RWPE2 (cell line): Measurements from ENCODE around the gene PAX7.
A peak's percentile ranks its signal among the peaks of the same experiment; 100 is the strongest.
"Not testable (repeated sequence)": the region's sequence is repeated elsewhere in the genome, so short reads cannot be mapped to it uniquely, and the experiment has no call there.

Experiments
- ATAC-seq: fragments of 200-7000 bp; cut with Tn5 transposase; 3 replicates; pipeline ENCODE4 v1.9.1; 2021; ENCODE audit warnings: low read depth
- DNase-seq: peaks from one replicate; pipeline ENCODE4 v3.0.0-alpha.2; 2020; ENCODE audit warnings: low spot score
- H3K27ac ChIP-seq: fragments of 450-650 bp; 2 replicates; pipeline ENCODE4 v1.5.1; 2017; ENCODE audit warnings: mild to moderate bottlenecking; ENCODE audit not compliant: poor library complexity, severe bottlenecking
- H3K27me3 ChIP-seq: fragments of 250-450 bp; sonication (Bioruptor Pico); 2 replicates; pipeline ENCODE4 v1.5.1; 2021; ENCODE audit warnings: mild to moderate bottlenecking, moderate library complexity; ENCODE audit not compliant: insufficient read depth, poor library complexity, severe bottlenecking
- H3K36me3 ChIP-seq: fragments of 250-450 bp; sonication (Bioruptor Pico); 2 replicates; pipeline ENCODE4 v1.5.1; 2020; ENCODE audit warnings: low read depth, mild to moderate bottlenecking, moderate library complexity
- H3K4me1 ChIP-seq: fragments of 250-450 bp; sonication (Bioruptor Pico); 2 replicates; pipeline ENCODE4 v1.5.1; 2021; ENCODE audit warnings: mild to moderate bottlenecking, moderate library complexity; ENCODE audit not compliant: insufficient read depth, poor library complexity, severe bottlenecking
- H3K4me3 ChIP-seq: fragments of 250-450 bp; sonication (Bioruptor Pico); 2 replicates; pipeline ENCODE4 v1.5.1; 2021; ENCODE audit warnings: mild to moderate bottlenecking, moderate library complexity; ENCODE audit not compliant: severe bottlenecking
- H3K9me3 ChIP-seq: fragments of 250-450 bp; sonication (Bioruptor Pico); 2 replicates; pipeline ENCODE4 v1.5.1; 2021; ENCODE audit warnings: mild to moderate bottlenecking, moderate library complexity; ENCODE audit not compliant: severe bottlenecking
- CTCF ChIP-seq: fragments of 450-650 bp; IDR thresholded peaks from one replicate; pipeline ENCODE4 v1.5.1; 2017; ENCODE audit warnings: mild to moderate bottlenecking, moderate library complexity; ENCODE audit not compliant: poor library complexity, severe bottlenecking

PAX7 gene

GRCh38 chr1:18630511-18631495, at the start of gene PAX7:
TSS of gene PAX7 (plus strand) at chr1:18630846. CDS start at chr1:18631604, 758 bp downstream.
- Histone ChIP-seq H3K27me3 (peaks cover 93% of the 10 kb centered on the region), H3K27ac (no peak within 1 kb of the TSS), H3K4me1 (no peaks in the 10 kb centered on the region), H3K36me3 (no peaks in the 10 kb centered on the region), H3K4me3 (no peak within 1 kb of the TSS), H3K9me3 (no peaks in the 10 kb centered on the region)
- TF ChIP-seq CTCF, result no peak
- no peak for DNase-seq
- no peak for ATAC-seq

GRCh38 chr1:18581420-18581880, 49.2 kb upstream of the PAX7 start:
- Histone ChIP-seq H3K36me3 (no peaks in the 10 kb centered on the region), H3K27ac (no peak overlapping the region), H3K27me3 (no peaks in the 10 kb centered on the region), H3K9me3 (no peaks in the 10 kb centered on the region), H3K4me1 (no peaks in the 10 kb centered on the region), H3K4me3 (no peak overlapping the region)
- ATAC-seq (peak; percentile 56; the same call in 2 of the 3 replicates), DNase-seq (no peak)
- TF ChIP-seq CTCF, result peak; percentile 71

- ATAC-seq, result no peak
- Histone ChIP-seq H3K27ac (no peak overlapping the region), H3K36me3 (no peaks in the 10 kb centered on the region), H3K27me3 (peaks cover 8% of the 10 kb centered on the region), H3K4me1 (no peaks in the 10 kb centered on the region), H3K4me3 (no peak overlapping the region), H3K9me3 (no peaks in the 10 kb centered on the region)
- no peak for DNase-seq
- TF ChIP-seq CTCF, result no peak
Measured at GRCh38 chr1:18582890-18583289, 47.8 kb upstream of the PAX7 start.

GRCh38 chr1:18583326-18583941, 47.2 kb upstream of the PAX7 start:
- Histone ChIP-seq H3K36me3 (no peaks in the 10 kb centered on the region), H3K27ac (no peak overlapping the region), H3K27me3 (peaks cover 8% of the 10 kb centered on the region), H3K4me3 (no peak overlapping the region), H3K9me3 (no peaks in the 10 kb centered on the region), H3K4me1 (no peaks in the 10 kb centered on the region)
- no peak for ATAC-seq
- DNase-seq, result no peak
- no peak for TF ChIP-seq CTCF

- H3K9me3 ChIP-seq, H3K27ac ChIP-seq, H3K4me3 ChIP-seq, ATAC-seq, DNase-seq, H3K4me1 ChIP-seq, H3K36me3 ChIP-seq: not testable (repeated sequence)
- H3K27me3 ChIP-seq, result peaks cover 11% of the 10 kb centered on the region
Measured at GRCh38 chr1:18586016-18586415, 44.6 kb upstream of the PAX7 start.
